Thoracic aorta (tissue), 2 donors: Measurements from ENCODE around the gene ADGRG3. TPM values are rescaled to one million over a fixed set of nuclear protein-coding genes. Genes with fewer than 3 reads are reported as not detected.

Experiments used
- ATAC-seq: fragments of 150-250 bp; one replicate; pipeline ENCODE4 v1.8.0; 2017; ENCODE audit warnings: low read depth; ENCODE audit not compliant: insufficient number of reproducible peaks, low FRiP score
- DNase-seq: peaks from one replicate; pipeline ENCODE4 v3.0.0-alpha.2; 2020; ENCODE audit warnings: low spot score
- H3K27ac ChIP-seq, 2 donors: fragments of 200-600 bp; sonication (generic); 1 replicate in 1 of 2; 2 replicates in 1 of 2; pipeline ENCODE4 v1.5.1; 2016; ENCODE audit warnings: mild to moderate bottlenecking in 2 of 2, moderate library complexity in 2 of 2
- H3K27me3 ChIP-seq: fragments of 200-600 bp; sonication (generic); replicated peaks from 2 replicates; pipeline ENCODE4 v1.6.0; 2016; ENCODE audit warnings: mild to moderate bottlenecking; ENCODE audit not compliant: insufficient read depth
- H3K36me3 ChIP-seq: fragments of 200-600 bp; sonication (generic); one replicate; pipeline ENCODE4 v1.5.1; 2016
- H3K4me1 ChIP-seq, 2 donors: fragments of 200-600 bp; sonication (generic); 1 replicate in 1 of 2; 2 replicates in 1 of 2; pipeline versions ENCODE4 v1.5.1 to v1.6.0; 2016; ENCODE audit warnings: low read depth in 2 of 2, mild to moderate bottlenecking in 1 of 2; ENCODE audit not compliant: control insufficient read depth in 1 of 2
- H3K4me3 ChIP-seq: fragments of 200-600 bp; sonication (generic); 2 replicates; pipeline ENCODE4 v1.5.1; 2016; ENCODE audit warnings: mild to moderate bottlenecking
- H3K9me3 ChIP-seq: fragments of 200-600 bp; sonication (generic); 2 replicates; pipeline ENCODE4 v1.5.1; 2016
- CTCF ChIP-seq: fragments of 200-600 bp; sonication (generic); IDR thresholded peaks from one replicate; pipeline ENCODE4 v1.5.1; 2019; ENCODE audit warnings: antibody characterized with exemption
- total RNA-seq, 2 donors: library from RNA; depleted of rRNA; stranded (reverse); fragments of >200 nt; gene quantifications; one replicate each; pipeline versions ENCODE4 v1.1.0 to v1.2.3, GENCODE V29; 2016

ADGRG3 gene
- total RNA-seq, 2 donors from 2014 or later, result 0.41 to 5.1 TPM

GRCh38 chr16:57720142-57720575 lies 52.1 kb downstream of the ADGRG3 start:
- DNase-seq (no peak), ATAC-seq (no peak)
- Histone ChIP-seq H3K4me3 (no peak overlapping the region), H3K27ac (no peak overlapping the region), H3K4me1 (no peaks in the 10 kb centered on the region), H3K36me3 (no peaks in the 10 kb centered on the region), H3K9me3 (no peaks in the 10 kb centered on the region), H3K27me3 (no peaks in the 10 kb centered on the region)
- no peak for TF ChIP-seq CTCF

- no peaks in the 10 kb centered on the region for H3K27me3 ChIP-seq
- H3K9me3 ChIP-seq, result no peaks in the 10 kb centered on the region
- ATAC-seq (no peak), DNase-seq (no peak)
- H3K27ac ChIP-seq, result no peak overlapping the region
- no peak for TF ChIP-seq CTCF
- no peaks in the 10 kb centered on the region for H3K36me3 ChIP-seq
- H3K4me3 ChIP-seq, result no peak overlapping the region
- H3K4me1 ChIP-seq, result no peaks in the 10 kb centered on the region
Measured at GRCh38 chr16:57721356-57722209, 53.5 kb downstream of the ADGRG3 start.

DNA sequence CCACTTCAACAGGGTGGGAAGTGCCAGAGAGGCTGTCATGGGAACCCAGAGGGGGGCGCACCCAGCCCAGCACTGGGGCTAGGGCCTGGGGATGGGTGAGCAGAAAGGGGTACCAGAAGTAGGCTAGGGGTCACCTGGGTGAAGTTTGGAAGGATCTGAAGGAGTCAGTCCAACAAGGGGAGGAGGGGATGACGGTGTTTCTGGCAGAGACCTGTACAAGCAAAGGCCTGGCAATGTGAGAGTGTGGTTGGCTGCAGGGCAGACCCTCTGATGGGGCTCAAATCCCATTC lies 54.0 kb downstream of the ADGRG3 start:
- ATAC-seq, result no peak

GRCh38 chr16:57722651-57723050 lies 54.5 kb downstream of the ADGRG3 start:
- H3K4me3 ChIP-seq, result no peak overlapping the region
- H3K9me3 ChIP-seq, result no peaks in the 10 kb centered on the region
- no peaks in the 10 kb centered on the region for H3K4me1 ChIP-seq
- H3K27me3 ChIP-seq, result no peaks in the 10 kb centered on the region
- no peak for TF ChIP-seq CTCF
- ATAC-seq, result no peak
- no peaks in the 10 kb centered on the region for H3K36me3 ChIP-seq
- no peak overlapping the region for H3K27ac ChIP-seq
- no peak for DNase-seq

More for the DNA sequence above, 54.0 kb downstream of the ADGRG3 start:
- no peak for DNase-seq
- H3K27ac ChIP-seq, result no peak overlapping the region
- H3K4me3 ChIP-seq, result no peak overlapping the region
- no peaks in the 10 kb centered on the region for H3K36me3 ChIP-seq
- TF ChIP-seq CTCF, result no peak
- H3K9me3 ChIP-seq, result no peaks in the 10 kb centered on the region
- no peaks in the 10 kb centered on the region for H3K27me3 ChIP-seq
- no peaks in the 10 kb centered on the region for H3K4me1 ChIP-seq

- Histone ChIP-seq H3K9me3 (no peaks in the 10 kb centered on the region), H3K36me3 (no peaks in the 10 kb centered on the region), H3K27ac (no peak overlapping the region), H3K4me3 (no peak overlapping the region), H3K27me3 (no peaks in the 10 kb centered on the region), H3K4me1 (no peaks in the 10 kb centered on the region)
- DNase-seq (no peak), ATAC-seq (no peak)
- no peak for TF ChIP-seq CTCF
Measured at GRCh38 chr16:57723170-57723569, 55.1 kb downstream of the ADGRG3 start.
